NCI-H82 (cell line): ENCODE measurements around the gene RMDN2.
"Not testable (repeated sequence)": the region's sequence is repeated elsewhere in the genome, so short reads cannot be mapped to it uniquely, and the experiment has no call there.

Experiments
- DNase-seq: peaks from one replicate; lab custom pipeline; 2025; lab: John Stamatoyannopoulos, UW

Gene RMDN2

GRCh38 chr2:37934591-37935513 lies 9.8 kb downstream of the RMDN2 start:
- no peak for DNase-seq

GRCh38 chr2:37937568-37937967 lies 12.5 kb downstream of the RMDN2 start:
- DNase-seq: not testable (repeated sequence)

GRCh38 chr2:37941267-37941666 lies 16.2 kb downstream of the RMDN2 start:
- DNase-seq: not testable (repeated sequence)

GRCh38 chr2:37944268-37944667 lies 19.2 kb downstream of the RMDN2 start:
- no peak for DNase-seq

- no peak for DNase-seq
These were observed 22.2 kb downstream of the RMDN2 start for GRCh38 chr2:37947306-37947705.

- DNase-seq: not testable (repeated sequence)
These were observed 37.1 kb downstream of the RMDN2 start for GRCh38 chr2:37962018-37962739.

GRCh38 chr2:37962740-37963121 lies 37.6 kb downstream of the RMDN2 start:
- DNase-seq: not testable (repeated sequence)

- not testable (repeated sequence) for DNase-seq
These were observed 38.8 kb downstream of the RMDN2 start for GRCh38 chr2:37963901-37964300.

- DNase-seq: no peak
These were observed 41.2 kb downstream of the RMDN2 start for GRCh38 chr2:37966326-37966725.

- DNase-seq: no peak
These were observed 44.6 kb downstream of the RMDN2 start for GRCh38 chr2:37969731-37970130.

GRCh38 chr2:37971971-37972370 lies 46.9 kb downstream of the RMDN2 start:
- DNase-seq: no peak

GRCh38 chr2:37973615-37974353 lies 48.7 kb downstream of the RMDN2 start:
- no peak for DNase-seq

GRCh38 chr2:37975808-37976207 lies 50.7 kb downstream of the RMDN2 start:
- no peak for DNase-seq

- DNase-seq: peak; percentile 11
These were observed 51.3 kb downstream of the RMDN2 start for GRCh38 chr2:37976411-37976810.

- DNase-seq: peak; percentile 80
These were observed 57.1 kb downstream of the RMDN2 start for GRCh38 chr2:37982147-37982582.

- no peak for DNase-seq
These were observed 57.8 kb downstream of the RMDN2 start for GRCh38 chr2:37982847-37983246.

GRCh38 chr2:37983719-37984118 lies 58.6 kb downstream of the RMDN2 start:
- no peak for DNase-seq

- DNase-seq: no peak
These were observed 59.1 kb downstream of the RMDN2 start for GRCh38 chr2:37984176-37984575.

GRCh38 chr2:37984589-37984988 lies 59.5 kb downstream of the RMDN2 start:
- no peak for DNase-seq

GRCh38 chr2:37985333-37985732 lies 60.2 kb downstream of the RMDN2 start:
- no peak for DNase-seq

GRCh38 chr2:37987098-37987775 lies 62.1 kb downstream of the RMDN2 start:
- no peak for DNase-seq

GRCh38 chr2:37992601-37993000 lies 67.5 kb downstream of the RMDN2 start:
- no peak for DNase-seq
